HG03521 (cell line): Measurements from ENCODE around the gene AHRR.
"Not testable (repeated sequence)": the region's sequence is repeated elsewhere in the genome, so short reads cannot be mapped to it uniquely, and the experiment has no call there.

Source experiments
- ATAC-seq: cut with Tn5 transposase; IDR thresholded peaks from one replicate; pipeline ENCODE4 v1.9.1; 2021; ENCODE audit warnings: mild to moderate bottlenecking, moderate library complexity; ENCODE audit not compliant: unreplicated experiment

Gene AHRR

GRCh38 chr5:305050-305449, 16.5 kb upstream of the AHRR start:
- no peak for ATAC-seq

- ATAC-seq, result no peak
Measured at GRCh38 chr5:305459-305858, 16.1 kb upstream of the AHRR start.

GRCh38 chr5:306011-306805, 15.3 kb upstream of the AHRR start:
- no peak for ATAC-seq

- no peak for ATAC-seq
Measured at GRCh38 chr5:307306-307705, 14.2 kb upstream of the AHRR start.

GRCh38 chr5:307794-308579, 13.5 kb upstream of the AHRR start:
- no peak for ATAC-seq

- ATAC-seq, result no peak
Measured at GRCh38 chr5:308672-309271, 12.7 kb upstream of the AHRR start.

- not testable (repeated sequence) for ATAC-seq
Measured at GRCh38 chr5:309831-310230, 11.7 kb upstream of the AHRR start.

- no peak for ATAC-seq
Measured at GRCh38 chr5:310516-310915, 11.0 kb upstream of the AHRR start.

GRCh38 chr5:310941-311434, 10.5 kb upstream of the AHRR start:
- ATAC-seq, result no peak

GRCh38 chr5:311963-312362, 9.6 kb upstream of the AHRR start:
- ATAC-seq, result no peak

GRCh38 chr5:312845-313244, 8.7 kb upstream of the AHRR start:
- ATAC-seq, result no peak

- no peak for ATAC-seq
Measured at GRCh38 chr5:313265-313664, 8.2 kb upstream of the AHRR start.

- ATAC-seq, result no peak
Measured at GRCh38 chr5:313806-314376, 7.6 kb upstream of the AHRR start.

GRCh38 chr5:314676-315487, 6.6 kb upstream of the AHRR start:
- no peak for ATAC-seq

GRCh38 chr5:315488-316209, 5.9 kb upstream of the AHRR start:
- no peak for ATAC-seq

GRCh38 chr5:316210-317085, 5.1 kb upstream of the AHRR start:
- no peak for ATAC-seq

GRCh38 chr5:317086-317811, 4.3 kb upstream of the AHRR start:
- peak; percentile 60 for ATAC-seq

- no peak for ATAC-seq
Measured at GRCh38 chr5:318341-318897, 3.1 kb upstream of the AHRR start.
